ENCODE measurements around the gene REM2. TPM values are rescaled to one million over a fixed set of nuclear protein-coding genes. Genes with fewer than 3 reads are reported as not detected.

Gene REM2
- polyA plus RNA-seq, 1 donor (not counting 4 experiments of a cell fraction or from before 2014, with no cell fraction given), result 0.05 TPM

- DNase-seq (ENCODE audit: low read depth, low spot score) (no peak), FAIRE-seq (peak; percentile 53)
- dilution Hi-C loops (cut with MboI; ENCODE audit: extremely low pct_ligation_motif_present, low sequenced_read_pairs), result no loop called here
Measured at GRCh38 chr14:22887260-22887989, 4.4 kb downstream of the REM2 start.

GRCh38 chr14:22887990-22888378 is 5.0 kb downstream of the REM2 start:
- peak overlapping the region; percentile 62 for H3K4me2 ChIP-seq (ENCODE audit: control insufficient read depth, extremely low read depth, insufficient read depth, low read depth, low read length)

More at GRCh38 chr14:22887260-22887989, 4.4 kb downstream of the REM2 start:
- H3K9me1 ChIP-seq (ENCODE audit: control insufficient read depth, extremely low read depth, insufficient read depth, low read length), result no peaks in the 10 kb centered on the region
- peak overlapping the region; percentile 39 for H3K27ac ChIP-seq (ENCODE audit: control insufficient read depth, insufficient read depth, low read length)
- no peaks in the 10 kb centered on the region for H3K79me2 ChIP-seq (ENCODE audit: control insufficient read depth, insufficient read depth, low read length)
- no peaks in the 10 kb centered on the region for H4K20me1 ChIP-seq (ENCODE audit: control insufficient read depth, extremely low read depth, insufficient read depth, low read length)
- TF ChIP-seq CTCF (optimal IDR thresholded peaks at IDR 0.05 in 1 of 3, IDR thresholded peaks at IDR 0.05 in 1 of 3, conservative IDR thresholded peaks at IDR 0.05 in 1 of 3; ENCODE audit: extremely low read depth in 1 of 3, insufficient read depth in 2 of 3, low read length in 3 of 3), result no peak
- peak overlapping the region; percentile 62 for H3K4me2 ChIP-seq (ENCODE audit: control insufficient read depth, extremely low read depth, insufficient read depth, low read depth, low read length)
- H3K9me3 ChIP-seq (ENCODE audit: control insufficient read depth, low read depth, low read length), result no peaks in the 10 kb centered on the region
- H3K27me3 ChIP-seq (ENCODE audit: control insufficient read depth, extremely low read depth, insufficient read depth, low read length), result no peaks in the 10 kb centered on the region
- H3K9ac ChIP-seq (ENCODE audit: control insufficient read depth, extremely low read depth, insufficient read depth, low read length), result peak overlapping the region; percentile 65
- H3K4me1 ChIP-seq (ENCODE audit: control insufficient read depth, extremely low read depth, insufficient read depth, low read length), result peaks cover 23% of the 10 kb centered on the region
- peak overlapping the region; percentile 64 for H2AFZ ChIP-seq (ENCODE audit: control insufficient read depth, low read length)
- H3K36me3 ChIP-seq (ENCODE audit: control insufficient read depth in 2 of 2, extremely low read depth in 1 of 2, insufficient read depth in 2 of 2, low read length in 2 of 2), result no peaks in the 10 kb centered on the region
- peak overlapping the region; percentile 26 to 64 (median 64) for H3K4me3 ChIP-seq (ENCODE audit: control insufficient read depth in 2 of 3, extremely low read depth in 1 of 3, insufficient read depth in 2 of 3, low read depth in 1 of 3, low read length in 3 of 3)

More at GRCh38 chr14:22887990-22888378, 5.0 kb downstream of the REM2 start:
- Histone ChIP-seq H3K4me3 (ENCODE audit: control insufficient read depth in 2 of 3, extremely low read depth in 1 of 3, insufficient read depth in 2 of 3, low read depth in 1 of 3, low read length in 3 of 3) (peak overlapping the region in 2 of 3 experiments; percentile 64), H3K9me3 (ENCODE audit: control insufficient read depth, low read depth, low read length) (no peaks in the 10 kb centered on the region), H3K9ac (ENCODE audit: control insufficient read depth, extremely low read depth, insufficient read depth, low read length) (no peak overlapping the region), H3K9me1 (ENCODE audit: control insufficient read depth, extremely low read depth, insufficient read depth, low read length) (no peaks in the 10 kb centered on the region), H3K4me1 (ENCODE audit: control insufficient read depth, extremely low read depth, insufficient read depth, low read length) (peaks cover 18% of the 10 kb centered on the region), H3K36me3 (ENCODE audit: control insufficient read depth in 2 of 2, extremely low read depth in 1 of 2, insufficient read depth in 2 of 2, low read length in 2 of 2) (no peaks in the 10 kb centered on the region), H2AFZ (ENCODE audit: control insufficient read depth, low read length) (no peak overlapping the region), H3K27me3 (ENCODE audit: control insufficient read depth, extremely low read depth, insufficient read depth, low read length) (no peaks in the 10 kb centered on the region), H3K27ac (ENCODE audit: control insufficient read depth, insufficient read depth, low read length) (no peak overlapping the region), H3K79me2 (ENCODE audit: control insufficient read depth, insufficient read depth, low read length) (no peaks in the 10 kb centered on the region), H4K20me1 (ENCODE audit: control insufficient read depth, extremely low read depth, insufficient read depth, low read length) (no peaks in the 10 kb centered on the region)
- no peak for DNase-seq (ENCODE audit: low read depth, low spot score)
- FAIRE-seq, result no peak
- TF ChIP-seq CTCF (optimal IDR thresholded peaks at IDR 0.05 in 1 of 3, IDR thresholded peaks at IDR 0.05 in 1 of 3, conservative IDR thresholded peaks at IDR 0.05 in 1 of 3; ENCODE audit: extremely low read depth in 1 of 3, insufficient read depth in 2 of 3, low read length in 3 of 3), result no peak
- no peak for TF ChIP-seq EZH2 (IDR thresholded peaks at IDR 0.05; ENCODE audit: low read length)
- dilution Hi-C loops (cut with MboI; ENCODE audit: extremely low pct_ligation_motif_present, low sequenced_read_pairs), result no loop called here
